HL-60 (cell line): ENCODE measurements around the gene SLC25A21.

ENCODE experiments used
- DNase-seq, 2 experiments: peaks; one replicate each; pipeline ENCODE4 v3.0.0-alpha.2; 2010 to 2020; ENCODE audit warnings: low read depth in 1 of 2, low spot score in 1 of 2
- H3K27ac ChIP-seq: fragments of 250-450 bp; sonication (Bioruptor Pico); replicated peaks from 2 replicates; pipeline ENCODE4 v1.5.1; 2020; ENCODE audit warnings: mild to moderate bottlenecking, moderate library complexity
- H3K27me3 ChIP-seq: fragments of 250-450 bp; sonication (Bioruptor Pico); 2 replicates; pipeline ENCODE4 v1.5.1; 2021; ENCODE audit warnings: mild to moderate bottlenecking, moderate library complexity; ENCODE audit not compliant: insufficient read depth, poor library complexity, severe bottlenecking
- H3K4me3 ChIP-seq: replicated peaks from 2 replicates; pipeline ENCODE4 v1.5.1; 2011; ENCODE audit warnings: mild to moderate bottlenecking, control low read depth, low read length; ENCODE audit not compliant: insufficient read depth
- GABPA ChIP-seq: IDR thresholded peaks from 2 replicates; pipeline ENCODE4 v1.6.1; 2012; ENCODE audit warnings: low read depth
- POLR2AphosphoS5 ChIP-seq: IDR thresholded peaks from 2 replicates; pipeline ENCODE4 v1.6.1; 2012; ENCODE audit warnings: low read depth
- SPI1 ChIP-seq: IDR thresholded peaks from 2 replicates; pipeline ENCODE4 v1.6.1; 2012; ENCODE audit warnings: low read depth, mild to moderate bottlenecking, borderline replicate concordance
- TF ChIP-seq, protein P1 (sequence below): IDR thresholded peaks from 2 replicates; pipeline ENCODE4 v1.6.1; 2012; ENCODE audit warnings: low read depth; ENCODE audit not compliant: insufficient replicate concordance
- TF ChIP-seq, protein P2 (sequence below): IDR thresholded peaks from one replicate; pipeline ENCODE4 v1.5.1; 2011; ENCODE audit warnings: low read length, control low read depth, inconsistent platforms; ENCODE audit not compliant: insufficient read depth

The SLC25A21 gene

DNA sequence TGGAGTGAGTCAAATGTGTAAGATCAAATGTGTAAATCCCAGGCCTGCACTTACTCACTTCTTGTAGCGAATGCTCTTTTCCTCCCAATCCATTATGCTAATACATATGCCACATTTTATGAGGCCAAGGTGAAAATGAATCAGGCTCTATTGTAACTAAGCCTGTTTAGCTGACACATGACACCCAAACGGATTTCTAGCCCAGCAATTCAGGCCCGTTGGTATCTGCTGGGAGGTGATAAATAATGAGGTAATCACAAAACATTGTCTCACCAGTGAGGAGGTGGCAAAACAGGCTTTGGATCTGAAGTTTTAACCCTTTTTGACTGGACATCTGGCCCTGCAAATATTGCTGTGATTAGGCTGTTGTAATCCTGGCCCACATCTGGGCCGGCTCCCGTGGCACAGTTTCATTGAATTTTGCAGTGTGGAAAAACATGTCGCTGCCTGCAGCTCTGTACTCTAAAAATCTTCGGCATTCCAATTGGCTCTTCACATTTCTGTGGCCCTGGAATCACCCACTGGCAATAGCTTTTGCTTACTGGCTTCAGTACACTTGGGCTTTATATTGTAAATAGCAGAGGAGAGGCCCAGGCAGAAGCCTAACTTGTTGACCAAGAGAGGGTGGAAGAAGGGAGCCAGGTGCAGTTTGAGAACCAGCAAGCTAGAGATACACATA lies 404.7 kb downstream of the SLC25A21 start:
- TF ChIP-seq, protein P1, sequence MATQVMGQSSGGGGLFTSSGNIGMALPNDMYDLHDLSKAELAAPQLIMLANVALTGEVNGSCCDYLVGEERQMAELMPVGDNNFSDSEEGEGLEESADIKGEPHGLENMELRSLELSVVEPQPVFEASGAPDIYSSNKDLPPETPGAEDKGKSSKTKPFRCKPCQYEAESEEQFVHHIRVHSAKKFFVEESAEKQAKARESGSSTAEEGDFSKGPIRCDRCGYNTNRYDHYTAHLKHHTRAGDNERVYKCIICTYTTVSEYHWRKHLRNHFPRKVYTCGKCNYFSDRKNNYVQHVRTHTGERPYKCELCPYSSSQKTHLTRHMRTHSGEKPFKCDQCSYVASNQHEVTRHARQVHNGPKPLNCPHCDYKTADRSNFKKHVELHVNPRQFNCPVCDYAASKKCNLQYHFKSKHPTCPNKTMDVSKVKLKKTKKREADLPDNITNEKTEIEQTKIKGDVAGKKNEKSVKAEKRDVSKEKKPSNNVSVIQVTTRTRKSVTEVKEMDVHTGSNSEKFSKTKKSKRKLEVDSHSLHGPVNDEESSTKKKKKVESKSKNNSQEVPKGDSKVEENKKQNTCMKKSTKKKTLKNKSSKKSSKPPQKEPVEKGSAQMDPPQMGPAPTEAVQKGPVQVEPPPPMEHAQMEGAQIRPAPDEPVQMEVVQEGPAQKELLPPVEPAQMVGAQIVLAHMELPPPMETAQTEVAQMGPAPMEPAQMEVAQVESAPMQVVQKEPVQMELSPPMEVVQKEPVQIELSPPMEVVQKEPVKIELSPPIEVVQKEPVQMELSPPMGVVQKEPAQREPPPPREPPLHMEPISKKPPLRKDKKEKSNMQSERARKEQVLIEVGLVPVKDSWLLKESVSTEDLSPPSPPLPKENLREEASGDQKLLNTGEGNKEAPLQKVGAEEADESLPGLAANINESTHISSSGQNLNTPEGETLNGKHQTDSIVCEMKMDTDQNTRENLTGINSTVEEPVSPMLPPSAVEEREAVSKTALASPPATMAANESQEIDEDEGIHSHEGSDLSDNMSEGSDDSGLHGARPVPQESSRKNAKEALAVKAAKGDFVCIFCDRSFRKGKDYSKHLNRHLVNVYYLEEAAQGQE, result no peak
- TF ChIP-seq SPI1 (no peak), GABPA (no peak), POLR2AphosphoS5 (no peak)
- TF ChIP-seq, protein P2, sequence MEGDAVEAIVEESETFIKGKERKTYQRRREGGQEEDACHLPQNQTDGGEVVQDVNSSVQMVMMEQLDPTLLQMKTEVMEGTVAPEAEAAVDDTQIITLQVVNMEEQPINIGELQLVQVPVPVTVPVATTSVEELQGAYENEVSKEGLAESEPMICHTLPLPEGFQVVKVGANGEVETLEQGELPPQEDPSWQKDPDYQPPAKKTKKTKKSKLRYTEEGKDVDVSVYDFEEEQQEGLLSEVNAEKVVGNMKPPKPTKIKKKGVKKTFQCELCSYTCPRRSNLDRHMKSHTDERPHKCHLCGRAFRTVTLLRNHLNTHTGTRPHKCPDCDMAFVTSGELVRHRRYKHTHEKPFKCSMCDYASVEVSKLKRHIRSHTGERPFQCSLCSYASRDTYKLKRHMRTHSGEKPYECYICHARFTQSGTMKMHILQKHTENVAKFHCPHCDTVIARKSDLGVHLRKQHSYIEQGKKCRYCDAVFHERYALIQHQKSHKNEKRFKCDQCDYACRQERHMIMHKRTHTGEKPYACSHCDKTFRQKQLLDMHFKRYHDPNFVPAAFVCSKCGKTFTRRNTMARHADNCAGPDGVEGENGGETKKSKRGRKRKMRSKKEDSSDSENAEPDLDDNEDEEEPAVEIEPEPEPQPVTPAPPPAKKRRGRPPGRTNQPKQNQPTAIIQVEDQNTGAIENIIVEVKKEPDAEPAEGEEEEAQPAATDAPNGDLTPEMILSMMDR, result no peak
- DNase-seq, result no peak
- Histone ChIP-seq H3K27ac (no peak overlapping the region), H3K27me3 (no peaks in the 10 kb centered on the region), H3K4me3 (no peak overlapping the region)

DNA sequence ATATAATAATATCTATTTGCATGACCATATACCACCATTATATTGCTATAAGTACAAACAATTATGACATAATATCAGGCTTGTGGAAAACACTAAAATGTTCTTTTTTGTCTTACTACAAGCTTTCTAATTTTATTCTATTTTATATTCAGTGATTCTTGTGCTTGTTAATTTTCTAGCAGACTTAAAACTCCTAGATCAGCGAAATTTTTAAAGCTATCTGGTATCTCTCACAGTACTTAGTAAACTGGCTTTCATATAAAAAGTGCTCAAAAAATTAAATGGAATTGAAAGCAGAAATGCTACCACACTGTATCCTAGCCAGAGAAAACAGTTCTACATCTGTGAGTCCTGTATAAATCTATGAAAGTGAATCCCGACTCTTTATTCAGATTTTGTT lies 405.4 kb downstream of the SLC25A21 start:
- TF ChIP-seq, protein P1, result no peak
- no peak for TF ChIP-seq GABPA
- TF ChIP-seq SPI1, result no peak
- TF ChIP-seq, protein P2, result no peak
- TF ChIP-seq POLR2AphosphoS5, result no peak
- Histone ChIP-seq H3K27me3 (no peaks in the 10 kb centered on the region), H3K27ac (no peak overlapping the region), H3K4me3 (no peak overlapping the region)
- DNase-seq, result no peak

DNA sequence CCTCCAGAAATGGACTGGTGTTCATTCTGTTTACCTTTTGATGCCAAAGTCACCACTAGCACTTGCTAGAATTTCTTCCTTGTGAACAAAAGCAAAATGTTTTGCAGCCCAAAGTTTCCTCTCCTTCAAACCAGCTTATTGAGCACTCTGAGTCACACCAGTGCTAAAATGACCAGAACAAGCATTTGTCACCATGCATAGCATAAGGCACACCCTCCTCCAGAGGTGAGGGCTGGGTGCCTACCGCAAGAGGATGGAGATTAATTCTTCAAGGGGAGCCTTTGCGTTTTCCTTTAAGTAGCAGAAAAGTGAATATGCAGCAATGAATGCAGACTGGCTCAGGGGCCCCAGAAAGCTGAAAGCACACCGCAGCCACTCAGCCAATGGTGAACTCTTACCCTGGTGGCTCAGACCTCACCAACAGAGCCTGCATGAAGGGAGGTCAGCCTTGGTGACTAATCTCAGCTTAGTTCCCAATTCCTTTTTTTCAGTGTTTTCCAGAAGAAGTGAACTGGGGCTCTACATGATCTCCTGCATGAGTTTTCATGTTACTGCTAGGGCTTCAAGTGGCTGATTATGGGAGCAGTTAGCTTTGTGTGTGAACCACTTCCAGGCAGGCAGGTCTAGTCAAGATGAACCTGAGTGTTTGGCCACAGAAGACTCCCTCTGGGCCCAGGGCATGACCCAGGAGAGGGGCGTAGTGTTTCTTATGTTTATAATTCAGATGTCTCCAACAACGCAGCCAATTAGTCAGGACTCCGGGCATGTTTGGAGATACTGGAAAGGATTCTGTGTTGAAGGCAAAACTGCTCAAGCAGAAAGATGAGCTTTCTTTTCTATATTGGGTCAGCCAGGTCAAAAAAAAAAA lies 414.4 kb downstream of the SLC25A21 start:
- Histone ChIP-seq H3K27ac (no peak overlapping the region), H3K27me3 (no peaks in the 10 kb centered on the region), H3K4me3 (no peak overlapping the region)
- no peak for TF ChIP-seq SPI1
- no peak for TF ChIP-seq POLR2AphosphoS5
- TF ChIP-seq, protein P2, result no peak
- TF ChIP-seq, protein P1, result no peak
- no peak for TF ChIP-seq GABPA
- no peak for DNase-seq
